GM23338 (cell line): ENCODE data around the gene RPEL1. TPM values are rescaled to one million over a fixed set of nuclear protein-coding genes. Genes with fewer than 3 reads are reported as not detected.

Experiments used
- ATAC-seq: fragments of 200-7000 bp; cut with Tn5 transposase; 3 replicates; pipeline ENCODE4 v1.9.1; 2020
- DNase-seq: peaks from one replicate; pipeline ENCODE4 v3.0.0-alpha.2; 2015; ENCODE audit warnings: low spot score
- H2AFZ ChIP-seq: fragments of 200-600 bp; sonication (generic); 2 replicates; pipeline ENCODE4 v1.8.0; 2016; ENCODE audit warnings: antibody characterized with exemption, mild to moderate bottlenecking, moderate library complexity
- H3F3A ChIP-seq: fragments of 200-600 bp; sonication (generic); replicated peaks from 2 replicates; pipeline ENCODE4 v1.8.0; 2017; ENCODE audit warnings: antibody characterized with exemption, mixed run types, low read depth
- H3K27ac ChIP-seq: fragments of 200-600 bp; sonication (generic); 2 replicates; pipeline ENCODE4 v1.6.1; 2016; ENCODE audit warnings: low read depth
- H3K27me3 ChIP-seq: fragments of 200-600 bp; sonication (generic); 2 replicates; pipeline ENCODE4 v1.8.0; 2016; ENCODE audit warnings: mild to moderate bottlenecking, mixed run types, moderate library complexity; ENCODE audit not compliant: insufficient read depth
- H3K36me3 ChIP-seq: fragments of 200-600 bp; sonication (generic); 2 replicates; pipeline ENCODE4 v1.8.0; 2016; ENCODE audit warnings: mild to moderate bottlenecking; ENCODE audit not compliant: insufficient read depth
- H3K4me1 ChIP-seq: fragments of 200-600 bp; sonication (generic); 2 replicates; pipeline ENCODE4 v1.8.0; 2016; ENCODE audit warnings: mild to moderate bottlenecking, moderate library complexity; ENCODE audit not compliant: insufficient read depth
- H3K4me2 ChIP-seq: fragments of 200-600 bp; sonication (generic); 2 replicates; pipeline ENCODE4 v1.7.1; 2017; ENCODE audit warnings: mixed run types
- H3K4me3 ChIP-seq: fragments of 200-600 bp; sonication (generic); 2 replicates; pipeline ENCODE4 v1.6.1; 2016; ENCODE audit warnings: mixed run types
- H3K79me2 ChIP-seq: fragments of 200-600 bp; sonication (generic); replicated peaks from 2 replicates; pipeline ENCODE4 v1.8.0; 2017; ENCODE audit warnings: mild to moderate bottlenecking; ENCODE audit not compliant: insufficient read depth
- H3K9me2 ChIP-seq: fragments of 200-600 bp; sonication (generic); 2 replicates; pipeline ENCODE4 v1.8.0; 2017; ENCODE audit not compliant: insufficient read depth
- H4K20me1 ChIP-seq: fragments of 200-600 bp; sonication (generic); replicated peaks from 2 replicates; pipeline ENCODE4 v1.8.0; 2017; ENCODE audit warnings: mild to moderate bottlenecking; ENCODE audit not compliant: insufficient read depth
- H3K27ac Mint-ChIP-seq: 2 replicates; pipeline ENCODE4 v1.8.0; 2020; ENCODE audit warnings: inconsistent platforms, mild to moderate bottlenecking, moderate library complexity, mixed read lengths
- H3K27me3 Mint-ChIP-seq: 3 replicates; pipeline ENCODE4 v1.8.0; 2022; ENCODE audit warnings: low read depth, mild to moderate bottlenecking, moderate library complexity, mixed read lengths, inconsistent platforms; ENCODE audit not compliant: insufficient read depth, poor library complexity
- H3K36me3 Mint-ChIP-seq: 3 replicates; pipeline ENCODE4 v1.8.0; 2021; ENCODE audit warnings: low read depth, mild to moderate bottlenecking, inconsistent platforms, moderate library complexity, mixed read lengths
- H3K4me1 Mint-ChIP-seq: 3 replicates; pipeline ENCODE4 v1.8.0; 2020; ENCODE audit warnings: mild to moderate bottlenecking, inconsistent platforms, mixed read lengths
- H3K4me3 Mint-ChIP-seq: 3 replicates; pipeline ENCODE4 v1.8.0; 2021; ENCODE audit warnings: moderate library complexity, mild to moderate bottlenecking, inconsistent platforms, mixed read lengths
- H3K9me3 Mint-ChIP-seq: 3 replicates; pipeline ENCODE4 v1.8.0; 2020; ENCODE audit warnings: moderate library complexity, mild to moderate bottlenecking, inconsistent platforms, mixed read lengths
- CREB1 ChIP-seq: fragments of 250-450 bp; sonication (Bioruptor Pico); IDR thresholded peaks from 2 replicates; pipeline ENCODE4 v1.5.0; 2020; ENCODE audit warnings: low read depth, mild to moderate bottlenecking, moderate library complexity
- CTCF ChIP-seq, 2 experiments: fragments of 200-600 bp in 1 of 2; sonication (generic) in 1 of 2; conservative IDR thresholded peaks; 2 replicates each; pipeline versions ENCODE4 v1.5.1 to v1.6.1; 2016 to 2017; ENCODE audit warnings: antibody characterized with exemption in 2 of 2, low read depth in 2 of 2, mild to moderate bottlenecking in 2 of 2, moderate library complexity in 1 of 2
- ETS1 ChIP-seq: IDR thresholded peaks from 2 replicates; pipeline ENCODE4 v1.6.1; 2016; ENCODE audit warnings: antibody characterized with exemption
- EZH2 ChIP-seq: fragments of 200-600 bp; sonication (generic); IDR thresholded peaks from one replicate; pipeline ENCODE4 v1.8.0; 2017; ENCODE audit warnings: antibody characterized with exemption, mild to moderate bottlenecking, low read depth; ENCODE audit not compliant: unreplicated experiment
- EZH2phosphoT487 ChIP-seq: fragments of 200-600 bp; sonication (generic); IDR thresholded peaks from one replicate; pipeline ENCODE4 v1.8.1; 2018; ENCODE audit warnings: antibody characterized with exemption; ENCODE audit not compliant: unreplicated experiment
- JUNB ChIP-seq: IDR thresholded peaks from one replicate; pipeline ENCODE4 v1.6.1; 2016; ENCODE audit warnings: antibody characterized with exemption; ENCODE audit not compliant: unreplicated experiment
- NANOG ChIP-seq: IDR thresholded peaks from 2 replicates; pipeline ENCODE4 v1.6.1; 2016; ENCODE audit warnings: antibody characterized with exemption, borderline replicate concordance
- POLR2AphosphoS5 ChIP-seq: IDR thresholded peaks from 2 replicates; pipeline ENCODE4 v1.6.1; 2016; ENCODE audit warnings: antibody characterized with exemption, low read depth
- REST ChIP-seq: IDR thresholded peaks from one replicate; pipeline ENCODE4 v1.6.1; 2018; ENCODE audit warnings: antibody characterized with exemption; ENCODE audit not compliant: unreplicated experiment
- STAT1 ChIP-seq: IDR thresholded peaks from one replicate; pipeline ENCODE4 v1.6.1; 2016; ENCODE audit warnings: antibody characterized with exemption; ENCODE audit not compliant: unreplicated experiment
- ZNF114 ChIP-seq: fragments of 250-450 bp; sonication (Bioruptor Pico); IDR thresholded peaks from 2 replicates; pipeline ENCODE4 v1.5.0; 2020; ENCODE audit warnings: mild to moderate bottlenecking, moderate library complexity
- ZNF331 ChIP-seq: fragments of 250-450 bp; sonication (Bioruptor Pico); IDR thresholded peaks from 2 replicates; pipeline ENCODE4 v1.5.0; 2020; ENCODE audit warnings: low read depth, mild to moderate bottlenecking, moderate library complexity
- ZNF462 ChIP-seq: fragments of 250-450 bp; sonication (Bioruptor Pico); IDR thresholded peaks from 2 replicates; pipeline ENCODE4 v1.5.0; 2020; ENCODE audit warnings: mild to moderate bottlenecking, moderate library complexity
- polyA plus RNA-seq: library from polyadenylated mRNA; unstranded; fragments of >200 nt; fragmentation: Nextera tagmentation; extraction: Ambion mirVana; gene quantifications from 2 replicates; pipeline ENCODE4 v1.2.1, GENCODE V29; 2016
- total RNA-seq: library from RNA; depleted of rRNA; stranded (reverse); fragments of >200 nt; shearing (Covaris generic); gene quantifications from 2 replicates; pipeline ENCODE4 v1.2.3, GENCODE V29; 2014

The RPEL1 gene
- total and polyA plus RNA-seq, 2 experiments from 2014 or later: not detected

GRCh38 chr10:103199488-103199887 lies 46.2 kb upstream of the RPEL1 start:
- no peaks in the 10 kb centered on the region for H3K79me2 ChIP-seq
- no peak for TF ChIP-seq STAT1
- no peak for TF ChIP-seq ZNF114 (CRISPR knock-in tag)
- TF ChIP-seq POLR2AphosphoS5: no peak
- TF ChIP-seq ZNF331 (CRISPR knock-in tag): no peak
- no peak for TF ChIP-seq CTCF (conservative IDR thresholded peaks at IDR 0.05; ENCODE audit: low read depth in 2 of 2)
- no peak for TF ChIP-seq EZH2
- no peak for TF ChIP-seq ETS1
- no peak for TF ChIP-seq CREB1
- TF ChIP-seq NANOG: no peak
- no peak for TF ChIP-seq EZH2phosphoT487
- TF ChIP-seq REST: no peak
- TF ChIP-seq ZNF462 (CRISPR knock-in tag): no peak
- TF ChIP-seq JUNB: no peak
- peaks cover 26% of the 10 kb centered on the region for H3K4me1 ChIP-seq
- ATAC-seq (no peak), DNase-seq (no peak)
- no peak overlapping the region for H3K4me3 ChIP-seq
- H3K9me2 ChIP-seq: no peaks in the 10 kb centered on the region
- Mint-ChIP-seq H3K27ac (no peak overlapping the region), H3K4me1 (peaks cover 23% of the 10 kb centered on the region), H3K4me3 (no peak overlapping the region), H3K36me3 (no peaks in the 10 kb centered on the region), H3K27me3 (peaks cover 3% of the 10 kb centered on the region), H3K9me3 (no peaks in the 10 kb centered on the region)
- H3K27me3 ChIP-seq: peaks cover under 1% of the 10 kb centered on the region; the same call in 1 of the 2 replicates
- no peaks in the 10 kb centered on the region for H3F3A ChIP-seq
- no peaks in the 10 kb centered on the region for H4K20me1 ChIP-seq
- H2AFZ ChIP-seq: no peak overlapping the region
- no peaks in the 10 kb centered on the region for H3K36me3 ChIP-seq
- no peak overlapping the region for H3K27ac ChIP-seq
- no peak overlapping the region for H3K4me2 ChIP-seq
